ENCODE results near the gene ECI1.

ECI1 gene

GRCh38 chr16:2233046-2233775 lies 18.2 kb downstream of the ECI1 start:
- no peak for DNase-seq (ENCODE audit: low spot score)

GRCh38 chr16:2232094-2232990 lies 19.0 kb downstream of the ECI1 start:
- DNase-seq (ENCODE audit: low spot score): no peak

GRCh38 chr16:2231016-2231931 lies 20.1 kb downstream of the ECI1 start:
- no peak for DNase-seq (ENCODE audit: low spot score)

GRCh38 chr16:2230376-2230775 lies 21.0 kb downstream of the ECI1 start:
- no peak for DNase-seq (ENCODE audit: low spot score)

- DNase-seq (ENCODE audit: low spot score): no peak
These were observed 21.6 kb downstream of the ECI1 start for GRCh38 chr16:2229632-2230250.

GRCh38 chr16:2229091-2229490 lies 22.3 kb downstream of the ECI1 start:
- DNase-seq (ENCODE audit: low spot score): no peak

GRCh38 chr16:2228161-2228824 lies 23.1 kb downstream of the ECI1 start:
- DNase-seq (ENCODE audit: low spot score): no peak

GRCh38 chr16:2226918-2227317 lies 24.5 kb downstream of the ECI1 start:
- no peak for DNase-seq (ENCODE audit: low spot score)

- no peak for DNase-seq (ENCODE audit: low spot score)
These were observed 25.1 kb downstream of the ECI1 start for GRCh38 chr16:2226245-2226793.

- peak; percentile 68 for DNase-seq (ENCODE audit: low spot score)
These were observed 27.4 kb downstream of the ECI1 start for GRCh38 chr16:2223942-2224486.

GRCh38 chr16:2223221-2223941 lies 28.0 kb downstream of the ECI1 start, which contains the start of gene E4F1:
E4F1 (plus strand) TSS chr16:2223591; CDS start chr16:2223614, 23 bp downstream.
- DNase-seq (ENCODE audit: low spot score): peak; percentile 99

- DNase-seq (ENCODE audit: low spot score): no peak
These were observed 35.1 kb downstream of the ECI1 start for GRCh38 chr16:2216330-2216729.

- DNase-seq (ENCODE audit: low spot score): no peak
These were observed 36.7 kb downstream of the ECI1 start, which contains the start of gene PGP for GRCh38 chr16:2214719-2214968. PGP (minus strand) TSS chr16:2214840; CDS start chr16:2214777, 63 bp downstream.

GRCh38 chr16:2213817-2214718 lies 37.3 kb downstream of the ECI1 start:
- DNase-seq (ENCODE audit: low spot score): no peak

- DNase-seq (ENCODE audit: low spot score): no peak
These were observed 38.7 kb downstream of the ECI1 start for GRCh38 chr16:2212362-2213324.

- no peak for DNase-seq (ENCODE audit: low spot score)
These were observed 39.5 kb downstream of the ECI1 start for GRCh38 chr16:2211923-2212347.

Measured in AG08395 (cell line).